Ovary (tissue), 10 donors: ENCODE measurements around the gene WBP2NL. TPM values are rescaled to one million over a fixed set of nuclear protein-coding genes. Genes with fewer than 3 reads are reported as not detected.
A peak's percentile ranks its signal among the peaks of the same experiment; 100 is the strongest.
"Not testable (repeated sequence)": the region's sequence is repeated elsewhere in the genome, so short reads cannot be mapped to it uniquely, and the experiment has no call there.

ENCODE experiments used
- DNase-seq, 5 donors: peaks; one replicate each; pipeline ENCODE4 v3.0.0-alpha.2; 2019 to 2020
- H3K27ac ChIP-seq, 2 donors: fragments of 200-600 bp; one replicate each; pipeline versions ENCODE4 v1.5.1 to v1.8.0; 2019 to 2022
- H3K27me3 ChIP-seq: fragments of 200-600 bp; one replicate; pipeline ENCODE4 v1.8.0; 2022
- H3K36me3 ChIP-seq: fragments of 200-600 bp; sonication (generic); one replicate; pipeline ENCODE4 v1.5.1; 2019
- H3K4me1 ChIP-seq: one replicate; pipeline ENCODE4 v1.8.1; 2013; ENCODE audit warnings: mild to moderate bottlenecking, moderate library complexity; ENCODE audit not compliant: insufficient read depth
- H3K4me3 ChIP-seq: fragments of 200-600 bp; sonication (generic); one replicate; pipeline ENCODE4 v1.5.1; 2017
- H3K9me3 ChIP-seq, 2 donors: fragments of 200-600 bp in 1 of 2; sonication (generic) in 1 of 2; one replicate each; pipeline versions ENCODE4 v1.5.1 to v1.8.1; 2013 to 2019; ENCODE audit warnings: mild to moderate bottlenecking in 1 of 2, moderate library complexity in 1 of 2
- EP300 ChIP-seq: sonication (generic); formaldehyde crosslinking; IDR thresholded peaks from one replicate; pipeline ENCODE4 v1.6.1; 2017; ENCODE audit warnings: antibody characterized with exemption
- POLR2A ChIP-seq: fragments of 450-650 bp; IDR thresholded peaks from one replicate; pipeline ENCODE4 v1.6.1; 2017; ENCODE audit warnings: antibody characterized with exemption, mild to moderate bottlenecking, moderate library complexity
- WGBS, 3 donors: extraction: QIAGEN DNeasy Blood & Tissue Kit in 1 of 3; methylation state at CpG; one replicate each; pipeline versions ENCODE4 v1.1.5 to v1.1.7; 2013 to 2017; 5-methylcytosine and 5-hydroxymethylcytosine counted together
- intact Hi-C, 4 donors: fragments of 100-400 bp; cut with DNase I; formaldehyde crosslinking; loops; one replicate each; pipeline versions ENCODE4 v1.11.0 to v1.15.1; 2022 to 2023
- long read RNA-seq, 3 donors: library from polyadenylated mRNA in 2 of 3; unstranded in 2 of 3; transcript quantifications; one replicate each; pipeline ENCODE4 v2.0.0 and lab custom pipeline, GENCODE V29; 2021 to 2026
- polyA plus RNA-seq, 2 donors: library from polyadenylated mRNA; stranded (reverse); fragments of 200-250 nt in 1 of 2; fragments of 350-450 nt in 1 of 2; fragmentation: Illumina TruSeq in 1 of 2; extraction: RNeasy Lipid Tissue Mini Kit (QIAGEN cat#74804) in 1 of 2; gene quantifications; one replicate each; pipeline ENCODE4 v1.2.3, GENCODE V29; 2013 to 2014
- total RNA-seq, 7 donors: library from RNA; depleted of rRNA in 2 of 7; stranded (reverse); fragments of >200 nt in 2 of 7; fragmentation: NEBNext Ultra II Directional in 3 of 7; extraction: Animal tissue kit (Norgen Biotek cat#: 25700) in 3 of 7; gene quantifications; one replicate each; pipeline versions ENCODE4 v1.1.0 to v1.2.4, GENCODE V29; 2016 to 2023
- TF ChIP-seq, protein P1 (sequence below), 3 donors: fragments of 450-650 bp in 2 of 3; fragments of 200-600 bp in 1 of 3; IDR thresholded peaks; one replicate each; pipeline versions ENCODE4 v1.5.1 to v1.8.0; 2016 to 2022; ENCODE audit warnings: antibody characterized with exemption in 3 of 3, mild to moderate bottlenecking in 1 of 3
- donor health status: DM: no; HTN: no; CAD: no; lungs with moderate emphysema.
- donor health status: DM: no; HTN: no; CAD: no.
- donor health status: Bipolar disorder and iron deficiency.
- donor health status: DM: yes; HTN: yes; CAD: no.
- donor health status: DM: no; HTN: no; CAD: no.
- donor health status: DM: yes; HTN: yes; CAD: no.

WBP2NL gene, protein sequence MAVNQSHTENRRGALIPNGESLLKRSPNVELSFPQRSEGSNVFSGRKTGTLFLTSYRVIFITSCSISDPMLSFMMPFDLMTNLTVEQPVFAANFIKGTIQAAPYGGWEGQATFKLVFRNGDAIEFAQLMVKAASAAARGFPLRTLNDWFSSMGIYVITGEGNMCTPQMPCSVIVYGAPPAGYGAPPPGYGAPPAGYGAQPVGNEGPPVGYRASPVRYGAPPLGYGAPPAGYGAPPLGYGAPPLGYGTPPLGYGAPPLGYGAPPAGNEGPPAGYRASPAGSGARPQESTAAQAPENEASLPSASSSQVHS
- total RNA-seq (1 to 10 TPM; 2.4 to 4.5 (median 3.0) TPM), polyA plus RNA-seq (1 to 10 TPM in 1 of 2 donors, under 1 TPM in 1; 0.48 to 1.2 TPM)
- long read RNA-seq, donor 1, partial matches to known transcripts, result 1 of 7 reads
- long read RNA-seq, donor 1, other reads (novel, unspliced or antisense), result 5 of 7 reads
- long read RNA-seq, donor 2, partial matches to known transcripts, result 21 of 22 reads
- long read RNA-seq, donor 2, other reads (novel, unspliced or antisense), result 0 of 22 reads
- long read RNA-seq, donor 3, partial matches to known transcripts, result 0 of 3 reads
- long read RNA-seq, donor 3, other reads (novel, unspliced or antisense), result 2 of 3 reads

DNA sequence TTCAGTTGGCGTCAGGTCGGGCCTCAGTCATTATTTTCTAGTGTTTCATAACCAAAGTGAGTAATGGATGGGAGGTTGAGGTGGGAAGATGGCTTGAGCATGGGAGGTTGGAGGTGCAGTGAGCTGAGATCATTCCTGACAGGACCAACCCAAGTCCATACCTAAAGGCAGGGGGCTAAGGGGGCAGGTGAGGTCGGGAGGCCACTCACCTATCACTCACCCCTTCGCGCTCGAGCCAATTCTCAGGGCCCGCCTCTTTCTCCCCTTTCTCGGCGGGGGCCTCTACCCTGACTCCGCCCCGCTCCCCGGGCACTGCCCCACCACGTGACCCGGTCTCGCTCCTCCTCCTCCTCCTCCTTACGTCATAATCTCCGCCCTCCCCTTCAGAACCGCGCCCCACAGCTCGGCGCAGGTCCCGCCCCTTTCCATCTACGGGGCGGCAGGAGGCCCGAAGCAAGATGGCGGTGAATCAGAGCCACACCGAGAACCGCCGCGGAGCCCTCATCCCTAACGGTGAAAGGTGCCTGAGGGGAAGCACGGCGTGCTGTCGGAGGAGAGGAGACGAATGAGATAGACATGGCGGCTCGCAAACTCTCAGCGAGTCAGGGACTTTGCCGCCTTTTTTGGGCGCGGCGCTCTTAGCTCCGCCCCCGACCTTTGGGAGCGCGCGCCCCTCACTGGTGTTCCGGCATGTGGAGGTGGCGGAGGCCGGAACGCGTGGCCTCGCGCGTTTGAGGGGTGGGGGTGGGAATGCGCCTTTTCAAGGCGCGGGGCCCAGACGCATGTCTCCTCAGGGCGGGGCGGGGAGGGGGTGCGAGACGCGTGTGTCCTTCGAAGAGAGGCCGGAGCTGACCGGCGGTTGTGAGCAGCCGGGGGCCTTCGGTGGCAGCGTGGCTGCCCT, at the start of gene WBP2NL:
WBP2NL (plus strand) TSS at position 428 of the 901 bp plus-strand sequence; CDS start at position 459, 31 bp downstream.
- H3K27me3 ChIP-seq, result no peaks in the 10 kb centered on the region
- peak within 1 kb of the TSS; percentile 39 for H3K4me3 ChIP-seq
- peaks cover 6% of the 10 kb centered on the region for H3K4me1 ChIP-seq
- H3K27ac ChIP-seq, result peak within 1 kb of the TSS in 1 of 2 donors; percentile 20
- peak; percentile 80 to 85 (median 83) for DNase-seq
- intact Hi-C loops, result no loop called here
- peaks cover 0 to 5% of the 10 kb centered on the region in 2 donors for H3K9me3 ChIP-seq
- no peaks in the 10 kb centered on the region for H3K36me3 ChIP-seq
- WGBS, 3 donors, result 30 to 44% (median 31%) methylated on average over 57 to 71 of the region's 71 CpGs
- no peak for TF ChIP-seq EP300
- TF ChIP-seq, protein P1, sequence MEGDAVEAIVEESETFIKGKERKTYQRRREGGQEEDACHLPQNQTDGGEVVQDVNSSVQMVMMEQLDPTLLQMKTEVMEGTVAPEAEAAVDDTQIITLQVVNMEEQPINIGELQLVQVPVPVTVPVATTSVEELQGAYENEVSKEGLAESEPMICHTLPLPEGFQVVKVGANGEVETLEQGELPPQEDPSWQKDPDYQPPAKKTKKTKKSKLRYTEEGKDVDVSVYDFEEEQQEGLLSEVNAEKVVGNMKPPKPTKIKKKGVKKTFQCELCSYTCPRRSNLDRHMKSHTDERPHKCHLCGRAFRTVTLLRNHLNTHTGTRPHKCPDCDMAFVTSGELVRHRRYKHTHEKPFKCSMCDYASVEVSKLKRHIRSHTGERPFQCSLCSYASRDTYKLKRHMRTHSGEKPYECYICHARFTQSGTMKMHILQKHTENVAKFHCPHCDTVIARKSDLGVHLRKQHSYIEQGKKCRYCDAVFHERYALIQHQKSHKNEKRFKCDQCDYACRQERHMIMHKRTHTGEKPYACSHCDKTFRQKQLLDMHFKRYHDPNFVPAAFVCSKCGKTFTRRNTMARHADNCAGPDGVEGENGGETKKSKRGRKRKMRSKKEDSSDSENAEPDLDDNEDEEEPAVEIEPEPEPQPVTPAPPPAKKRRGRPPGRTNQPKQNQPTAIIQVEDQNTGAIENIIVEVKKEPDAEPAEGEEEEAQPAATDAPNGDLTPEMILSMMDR (IDR thresholded peaks at IDR 0.05), result no peak
- no peak for TF ChIP-seq POLR2A

DNA sequence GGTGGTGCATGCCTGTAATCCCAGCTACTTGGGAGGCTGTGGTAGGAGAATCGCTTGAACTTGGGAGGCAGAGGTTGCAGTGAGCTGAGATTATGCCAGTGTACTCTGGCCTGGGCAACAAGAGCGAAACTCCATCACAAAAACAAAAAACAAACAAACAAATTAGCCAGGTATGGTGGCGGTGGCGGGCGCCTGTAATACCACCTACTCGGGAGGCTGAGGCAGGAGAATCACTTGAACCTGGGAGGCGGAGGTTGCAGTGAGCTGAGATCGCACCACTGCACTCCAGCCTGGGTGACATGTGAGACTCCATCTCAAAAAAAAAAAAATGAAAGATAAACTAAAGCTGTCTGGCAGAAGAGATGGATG, 49.7 kb upstream of the WBP2NL start:
- H3K4me3 ChIP-seq, H3K4me1 ChIP-seq, H3K9me3 ChIP-seq, H3K27me3 ChIP-seq, H3K27ac ChIP-seq, H3K36me3 ChIP-seq, DNase-seq: not testable (repeated sequence)
- 84 to 89% (median 86%) methylated on average over 8 of the region's 8 CpGs for WGBS, 3 donors
- intact Hi-C loops, result loop anchor here in 2 of 4 donors (10.0 kb wide), 1 partner anchor 124 kb away; no protein-coding TSS in a partner anchor

DNA sequence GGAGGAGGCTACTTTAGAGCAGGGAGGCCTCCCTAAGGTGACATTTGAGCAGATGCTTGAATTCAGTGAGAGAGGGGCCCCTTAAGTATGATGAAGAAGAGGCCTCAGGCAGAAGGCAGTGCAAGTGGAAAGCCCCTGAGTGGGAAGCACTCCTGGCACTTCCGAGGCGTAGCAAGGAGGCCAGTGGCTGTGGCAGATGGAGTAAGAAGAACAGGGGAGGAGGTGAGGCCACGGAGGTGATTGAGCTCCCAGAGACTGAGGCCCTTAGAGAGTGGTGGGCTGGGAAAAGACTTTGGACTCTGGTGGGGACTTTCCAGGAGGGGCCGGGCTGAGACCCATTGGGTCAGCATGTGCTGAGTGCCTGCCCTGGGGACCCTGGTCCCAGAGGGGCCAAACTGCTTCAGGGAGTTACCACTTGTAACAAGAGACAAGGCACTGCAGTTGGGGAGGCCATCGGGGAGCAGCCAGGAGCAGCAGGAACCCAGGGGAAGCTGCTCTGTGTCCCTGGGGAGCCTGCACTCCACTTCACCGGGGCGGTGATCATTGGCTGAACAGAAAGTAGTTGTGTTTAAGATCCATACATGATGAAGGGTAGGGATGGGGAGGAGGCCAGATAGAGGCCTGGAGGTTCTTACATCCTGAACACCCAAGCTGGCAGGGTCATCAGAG, 49.2 kb upstream of the WBP2NL start:
- no peak overlapping the region for H3K4me3 ChIP-seq
- no peaks in the 10 kb centered on the region for H3K9me3 ChIP-seq
- DNase-seq, result no peak
- TF ChIP-seq EP300, result no peak
- TF ChIP-seq, protein P1 (IDR thresholded peaks at IDR 0.05), result no peak
- TF ChIP-seq POLR2A, result no peak
- intact Hi-C loops, result loop anchor here in 2 of 4 donors (10.0 kb wide), 1 partner anchor 125 kb away; no protein-coding TSS in a partner anchor
- peaks cover 4% of the 10 kb centered on the region for H3K4me1 ChIP-seq
- no peaks in the 10 kb centered on the region for H3K36me3 ChIP-seq
- no peak overlapping the region for H3K27ac ChIP-seq
- WGBS, 3 donors, result 85 to 92% (median 90%) methylated on average over 7 of the region's 7 CpGs
- H3K27me3 ChIP-seq, result no peaks in the 10 kb centered on the region

DNA sequence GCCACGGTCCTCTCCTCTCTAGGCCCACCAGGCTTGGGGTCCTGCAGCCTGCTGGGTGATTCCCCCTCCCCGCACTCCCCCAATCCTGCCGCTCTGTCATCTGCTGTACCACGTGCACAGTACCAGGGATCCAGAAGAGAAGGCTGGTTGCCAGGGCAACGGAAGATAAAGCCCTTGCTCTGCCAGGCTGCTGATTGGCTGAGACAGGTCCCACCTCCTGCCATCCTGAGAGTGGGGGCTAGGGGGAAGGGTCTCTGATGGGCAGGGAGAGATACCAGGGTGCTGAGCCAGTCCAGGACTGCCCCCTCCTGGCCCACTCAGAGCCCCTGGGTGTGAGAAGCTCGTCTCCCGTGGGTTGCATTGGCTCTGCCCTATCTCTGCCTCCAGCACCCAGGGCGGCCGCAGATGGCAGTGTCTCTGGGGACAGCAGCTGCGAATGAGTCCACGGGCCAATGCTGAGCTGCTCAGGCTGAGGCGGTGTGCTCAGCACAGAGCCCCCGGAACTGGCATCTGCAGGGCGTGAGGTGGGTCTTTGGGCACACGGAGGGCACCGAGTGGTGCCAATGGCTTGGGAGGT, 46.6 kb upstream of the WBP2NL start, which contains the start of gene SMIM45:
SMIM45 (plus strand) TSS at position 253 of the 577 bp plus-strand sequence.
- WGBS, 3 donors, result 45 to 61% (median 60%) methylated on average over 15 to 16 of the region's 16 CpGs
- no peak for DNase-seq
- H3K4me1 ChIP-seq, result no peaks in the 10 kb centered on the region
- TF ChIP-seq EP300, result no peak
- no peak for TF ChIP-seq POLR2A
- TF ChIP-seq, protein P1 (IDR thresholded peaks at IDR 0.05), result no peak
- no peaks in the 10 kb centered on the region for H3K9me3 ChIP-seq
- H3K27me3 ChIP-seq, result no peaks in the 10 kb centered on the region
- intact Hi-C loops, result no loop called here
- H3K27ac ChIP-seq, result no peak within 1 kb of the TSS
- no peak within 1 kb of the TSS for H3K4me3 ChIP-seq
- no peaks in the 10 kb centered on the region for H3K36me3 ChIP-seq
